HEK293 (cell line): Measurements from ENCODE around the gene CRTC2.

ENCODE experiments used
- CTCF ChIP-seq: fragments of 450-650 bp; formaldehyde crosslinking; IDR thresholded peaks from 2 replicates; pipeline ENCODE4 v1.5.1; 2016; ENCODE audit warnings: missing biosample characterization, missing genetic modification characterization
- KLF7 ChIP-seq: fragments of 450-650 bp; formaldehyde crosslinking; IDR thresholded peaks from 2 replicates; pipeline ENCODE4 v1.5.1; 2016; ENCODE audit warnings: missing biosample characterization, missing genetic modification characterization, borderline replicate concordance
- TCF7L2 ChIP-seq: IDR thresholded peaks from 2 replicates; pipeline ENCODE4 v1.6.1; 2011; ENCODE audit warnings: low read depth, mild to moderate bottlenecking, inconsistent platforms, low read length, moderate library complexity, borderline replicate concordance
- YY1 ChIP-seq: fragments of 450-650 bp; formaldehyde crosslinking; IDR thresholded peaks from 2 replicates; pipeline ENCODE4 v1.5.1; 2018; ENCODE audit warnings: missing biosample characterization, missing genetic modification characterization
- ZBTB10 ChIP-seq: fragments of 450-650 bp; formaldehyde crosslinking; IDR thresholded peaks from 2 replicates; pipeline ENCODE4 v1.5.1; 2016; ENCODE audit warnings: missing biosample characterization, missing genetic modification characterization
- ZBTB48 ChIP-seq: fragments of 450-650 bp; formaldehyde crosslinking; IDR thresholded peaks from 2 replicates; pipeline ENCODE4 v1.5.1; 2016; ENCODE audit warnings: missing biosample characterization, missing genetic modification characterization
- ZFP37 ChIP-seq: fragments of 450-650 bp; formaldehyde crosslinking; IDR thresholded peaks from 2 replicates; pipeline ENCODE4 v1.5.1; 2016; ENCODE audit warnings: missing biosample characterization, missing genetic modification characterization
- ZNF133 ChIP-seq: fragments of 450-650 bp; formaldehyde crosslinking; IDR thresholded peaks from 2 replicates; pipeline ENCODE4 v1.5.1; 2016; ENCODE audit warnings: missing biosample characterization, missing genetic modification characterization
- ZNF354C ChIP-seq: fragments of 450-650 bp; formaldehyde crosslinking; IDR thresholded peaks from 2 replicates; pipeline ENCODE4 v1.5.1; 2016; ENCODE audit warnings: missing biosample characterization, missing genetic modification characterization, low read depth, borderline replicate concordance
- ZNF580 ChIP-seq: fragments of 450-650 bp; formaldehyde crosslinking; IDR thresholded peaks from 2 replicates; pipeline ENCODE4 v1.5.1; 2016; ENCODE audit warnings: missing biosample characterization, missing genetic modification characterization

GRCh38 chr1:153907134-153907533 is 51.3 kb downstream of the CRTC2 start:
- no peak for TF ChIP-seq ZBTB10
- no peak for TF ChIP-seq TCF7L2
- TF ChIP-seq CTCF (tag by site-specific recombination) = no peak
- TF ChIP-seq ZBTB48 (tag by site-specific recombination) = no peak
- no peak for TF ChIP-seq ZNF133 (tag by site-specific recombination)
- no peak for TF ChIP-seq ZFP37 (tag by site-specific recombination)
- TF ChIP-seq YY1 (tag by site-specific recombination) = no peak
- TF ChIP-seq ZNF354C (tag by site-specific recombination) = no peak
- peak; percentile 68; the same call in 1 of the 2 replicates for TF ChIP-seq ZNF580
- TF ChIP-seq KLF7 = no peak
